Left ventricle myocardium superior (tissue), 1 donor: ENCODE results near the gene GABPB2. TPM values are rescaled to one million over a fixed set of nuclear protein-coding genes. Genes with fewer than 3 reads are reported as not detected.

Experiments used
- ATAC-seq: fragments of 200-7000 bp; cut with Tn5 transposase; one replicate; pipeline ENCODE4 v1.9.1; 2020; ENCODE audit warnings: mild to moderate bottlenecking, moderate library complexity
- DNase-seq: peaks from one replicate; pipeline ENCODE4 v3.0.0-alpha.2; 2020
- intact Hi-C: fragments of 100-400 bp; cut with micrococcal nuclease; formaldehyde crosslinking; loops from one replicate; pipeline ENCODE4 v1.11.0; 2022
- total RNA-seq: library from RNA; stranded (reverse); fragmentation: NEBNext Ultra II Directional; extraction: Animal tissue kit (Norgen Biotek cat#: 25700); gene quantifications from one replicate; pipeline ENCODE4 v1.2.1, GENCODE V29; 2021
- donor health status: DM: no; HTN: yes; CAD: no; lungs with severe emphysema.

Gene GABPB2
- total RNA-seq, 1 donor from 2014 or later = 9.8 TPM

DNA sequence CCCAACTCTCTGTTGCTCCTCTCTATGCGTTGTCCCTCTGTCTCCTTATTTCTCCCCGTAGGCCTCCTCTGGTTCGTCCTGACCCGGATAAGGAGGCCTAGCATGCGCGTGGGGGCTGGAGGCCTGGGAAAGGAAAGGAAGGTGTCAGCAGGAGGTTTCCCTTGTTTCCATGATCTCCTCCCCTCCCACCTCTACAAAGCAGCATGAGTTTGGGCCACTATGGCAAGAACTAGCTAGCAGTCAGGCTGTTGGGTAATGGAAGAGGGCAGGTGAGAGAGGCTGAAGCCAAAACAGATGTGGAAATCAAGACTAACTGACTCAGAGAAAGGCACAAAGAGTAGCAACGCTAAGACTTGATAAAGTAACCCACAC, 76.6 kb downstream of the GABPB2 start:
- no peak for DNase-seq
- ATAC-seq = no peak
- intact Hi-C loops = no loop called here

DNA sequence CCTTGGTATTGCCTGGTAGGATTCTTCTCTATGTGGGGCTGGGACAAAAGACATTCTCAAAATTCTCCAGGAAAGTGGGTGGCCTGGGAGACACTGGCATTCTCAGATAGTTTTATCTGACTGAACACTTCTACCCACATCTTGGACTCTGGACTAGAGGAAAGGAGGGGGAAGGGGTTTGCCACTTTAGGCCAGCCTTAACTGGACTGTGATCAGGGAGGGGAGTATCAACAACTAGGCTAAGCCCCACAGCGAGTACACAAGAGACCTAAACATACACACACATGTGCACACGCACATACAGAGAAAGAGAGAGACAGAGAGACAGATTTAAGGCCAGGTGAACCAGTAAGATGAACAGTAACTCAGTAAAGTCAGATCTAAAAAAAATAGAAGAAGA, 77.1 kb downstream of the GABPB2 start:
- intact Hi-C loops = no loop called here

DNA sequence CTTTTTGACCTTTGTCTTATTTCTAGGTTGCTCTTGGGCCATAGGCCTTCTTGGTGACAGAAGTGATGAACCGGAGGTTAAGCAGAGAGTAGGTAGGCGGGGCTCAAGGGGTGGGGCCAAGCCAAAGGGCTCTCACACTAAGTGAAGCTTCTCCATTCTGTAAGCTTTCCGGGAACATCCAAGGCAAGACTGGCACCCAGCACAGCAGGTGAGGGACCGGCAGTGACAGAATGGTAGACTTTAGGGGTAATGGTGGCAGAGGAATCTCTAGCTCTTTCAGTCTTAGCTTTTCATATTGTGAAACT, 85.9 kb downstream of the GABPB2 start, which contains the start of gene TNFAIP8L2:
Gene TNFAIP8L2 (plus strand): TSS at position 135 of the 305 bp plus-strand sequence. CDS start 2,049 bp downstream, outside the sequence.
- ATAC-seq (peak; percentile 65), DNase-seq (peak; percentile 73)
- intact Hi-C loops = loop anchor here (5.0 kb wide), 1 partner anchor 59 kb away; no protein-coding TSS in a partner anchor

More for the DNA sequence above, 77.1 kb downstream of the GABPB2 start:
- DNase-seq = no peak
- ATAC-seq = no peak

DNA sequence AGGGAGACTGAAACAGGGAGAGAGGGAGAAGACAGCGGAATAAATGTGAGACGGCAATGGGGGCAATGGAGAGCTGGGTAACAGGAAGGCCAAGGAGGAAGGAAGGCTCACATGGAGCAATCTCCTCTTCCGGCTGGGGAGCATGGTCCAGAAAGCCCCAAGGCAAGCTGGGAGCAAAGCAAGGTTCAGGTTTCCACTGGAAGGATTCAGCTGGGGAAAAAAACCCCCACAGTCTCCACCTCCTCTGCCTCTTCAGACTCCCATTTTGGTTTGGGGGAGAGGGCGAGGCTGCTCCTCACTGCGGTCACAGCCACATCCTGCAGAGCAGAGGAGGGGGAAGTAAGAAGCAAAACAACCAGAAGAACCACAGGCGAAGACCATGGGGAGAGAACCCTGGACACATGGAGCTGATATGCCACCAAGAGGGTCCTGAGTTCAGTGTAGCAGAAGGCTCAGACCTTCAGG, 86.5 kb downstream of the GABPB2 start:
- intact Hi-C loops = loop anchor here (5.0 kb wide), 1 partner anchor 60 kb away; no protein-coding TSS in a partner anchor
- DNase-seq (no peak), ATAC-seq (peak; percentile 41)

DNA sequence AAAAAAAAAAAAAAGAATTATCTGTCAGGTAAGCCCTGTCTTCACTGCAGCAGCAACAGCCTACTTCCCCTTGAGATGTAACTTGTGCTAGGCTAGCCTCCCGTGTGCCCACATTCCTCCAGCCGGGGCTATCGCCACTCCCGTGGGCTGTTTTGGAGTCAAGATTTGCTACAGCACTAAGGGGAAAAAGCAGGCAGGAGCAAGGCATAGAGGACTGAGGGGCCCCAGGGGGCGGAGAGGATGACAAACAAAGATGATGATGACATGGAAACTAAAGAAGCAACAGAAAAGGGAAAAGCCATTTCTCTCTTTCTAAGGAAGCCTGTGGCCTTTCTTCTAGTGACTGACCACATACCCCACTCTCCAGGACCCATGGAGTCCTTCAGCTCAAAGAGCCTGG, 87.8 kb downstream of the GABPB2 start:
- ATAC-seq (no peak), DNase-seq (no peak)
- intact Hi-C loops = loop anchor here (5.0 kb wide), 1 partner anchor 61 kb away; no protein-coding TSS in a partner anchor

DNA sequence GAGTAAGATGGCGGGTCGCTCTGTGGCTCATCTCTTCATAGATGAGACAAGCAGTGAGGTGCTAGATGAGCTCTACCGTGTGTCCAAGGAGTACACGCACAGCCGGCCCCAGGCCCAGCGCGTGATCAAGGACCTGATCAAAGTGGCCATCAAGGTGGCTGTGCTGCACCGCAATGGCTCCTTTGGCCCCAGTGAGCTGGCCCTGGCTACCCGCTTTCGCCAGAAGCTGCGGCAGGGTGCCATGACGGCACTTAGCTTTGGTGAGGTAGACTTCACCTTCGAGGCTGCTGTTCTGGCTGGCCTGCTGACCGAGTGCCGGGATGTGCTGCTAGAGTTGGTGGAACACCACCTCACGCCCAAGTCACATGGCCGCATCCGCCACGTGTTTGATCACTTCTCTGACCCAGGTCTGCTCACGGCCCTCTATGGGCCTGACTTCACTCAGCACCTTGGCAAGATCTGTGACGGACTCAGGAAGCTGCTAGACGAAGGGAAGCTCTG, 88.2 kb downstream of the GABPB2 start:
- ATAC-seq (peak; percentile 15), DNase-seq (no peak)
- intact Hi-C loops = loop anchor here (5.0 kb wide), 1 partner anchor 62 kb away; no protein-coding TSS in a partner anchor

DNA sequence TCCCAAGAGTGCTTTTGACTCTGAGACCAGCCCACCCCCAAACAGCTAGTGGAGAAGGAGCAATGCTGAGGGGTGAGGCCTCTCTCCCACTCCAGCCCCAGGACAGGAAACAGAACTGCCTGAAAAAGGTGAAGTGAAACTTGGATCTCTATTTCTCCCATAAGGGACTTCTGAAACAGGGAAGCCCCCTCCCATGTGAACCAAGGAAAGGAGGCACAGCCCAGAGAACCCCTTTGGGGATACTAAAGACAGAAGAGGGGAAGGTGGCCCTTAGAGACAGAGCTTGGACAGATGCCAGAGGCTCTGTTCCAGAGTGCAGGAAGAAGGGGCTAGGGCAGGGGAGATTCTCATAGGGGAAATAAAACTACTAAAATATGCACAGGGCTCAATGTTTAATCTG, 88.8 kb downstream of the GABPB2 start:
- intact Hi-C loops = loop anchor here (5.0 kb wide), 1 partner anchor 62 kb away; no protein-coding TSS in a partner anchor
- DNase-seq (no peak), ATAC-seq (no peak)

DNA sequence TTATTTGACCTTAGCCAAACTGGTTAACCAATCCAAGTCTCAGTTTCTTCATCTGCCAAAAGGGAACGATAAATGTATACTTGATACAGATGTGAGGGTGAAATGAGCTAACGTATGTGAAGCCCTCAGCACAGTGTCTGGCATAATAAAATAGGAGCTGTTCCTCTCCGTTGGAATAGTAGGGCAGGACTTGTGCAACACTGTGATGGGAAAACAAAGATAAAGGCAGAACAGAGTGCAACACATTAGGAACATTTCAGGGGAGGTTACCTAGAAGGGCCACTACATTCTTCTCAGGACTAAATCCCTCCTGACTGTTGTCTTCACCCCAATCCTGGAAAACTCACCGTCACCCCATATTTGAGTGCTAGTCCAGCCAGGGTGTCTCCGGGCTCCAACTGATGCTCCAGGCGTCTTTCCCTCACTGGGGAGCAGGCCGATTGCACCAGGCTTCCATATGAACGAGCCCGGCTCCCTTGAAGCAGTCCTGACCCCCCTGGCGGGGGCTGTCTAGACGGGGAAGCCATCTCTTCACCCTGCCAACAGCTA, 94.2 kb downstream of the GABPB2 start:
- DNase-seq (no peak), ATAC-seq (peak; percentile 26)
- intact Hi-C loops = no loop called here

DNA sequence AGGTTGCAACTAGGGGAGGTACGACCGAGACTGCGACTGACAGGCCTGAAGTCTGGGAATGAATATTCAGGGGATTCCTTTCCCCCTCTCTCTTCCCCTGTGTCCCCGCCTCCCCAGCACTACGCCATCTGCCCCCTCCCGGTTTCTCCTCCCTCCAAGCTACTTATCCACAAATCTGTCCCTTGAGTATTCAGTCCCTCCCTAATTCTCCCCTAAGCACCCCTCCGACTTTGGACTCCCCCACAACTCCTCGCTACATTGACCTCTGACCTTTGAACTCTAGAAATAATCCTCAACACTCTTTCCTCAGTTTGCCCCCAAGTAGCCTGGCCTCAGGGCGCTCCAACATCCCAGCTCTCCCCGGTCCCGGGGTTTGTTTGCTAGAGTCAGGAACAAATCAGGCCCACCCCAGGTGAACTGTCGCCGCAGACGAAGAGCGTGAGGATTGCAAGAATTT, 94.7 kb downstream of the GABPB2 start:
- intact Hi-C loops = no loop called here
- ATAC-seq (peak; percentile 72), DNase-seq (peak; percentile 69)

DNA sequence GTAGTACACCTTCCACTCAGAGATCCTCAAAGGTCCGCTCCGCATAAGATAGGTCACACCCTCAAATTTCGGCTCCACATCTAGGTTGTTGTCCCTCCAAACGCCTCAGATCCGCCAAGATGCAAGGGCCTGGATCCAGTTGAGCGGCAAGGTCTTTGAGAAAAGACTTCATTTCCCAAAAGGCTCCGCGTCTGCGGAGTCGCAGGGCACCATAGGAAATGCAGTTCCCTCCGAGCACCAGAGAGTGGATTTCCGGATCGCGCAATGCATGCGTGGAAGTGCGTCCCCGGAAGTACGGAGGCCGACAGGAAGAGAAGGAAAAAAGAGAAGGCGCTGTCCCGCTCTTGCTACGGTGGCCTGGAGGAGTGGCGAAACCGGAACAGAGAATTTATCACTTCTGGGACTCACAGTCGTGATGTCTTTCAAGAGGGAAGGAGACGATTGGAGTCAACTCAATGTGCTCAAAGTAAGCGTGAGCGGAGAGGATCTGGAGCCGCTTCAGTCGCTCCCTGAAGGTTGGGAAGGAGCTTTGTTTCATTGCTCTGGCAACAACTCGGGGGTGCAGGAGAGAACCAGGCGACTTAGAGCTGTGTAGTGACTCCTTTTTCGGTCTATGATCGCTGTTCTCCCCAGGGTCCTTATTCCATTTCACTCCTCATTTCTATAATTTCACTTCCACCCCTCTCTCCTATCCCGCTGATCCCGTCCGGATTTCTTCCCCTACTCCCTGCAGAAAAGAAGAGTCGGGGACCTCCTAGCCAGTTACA, 95.4 kb downstream of the GABPB2 start, which contains the start of the genes LYSMD1 and SCNM1:
Gene LYSMD1 (minus strand): TSS at position 165 of the 767 bp plus-strand sequence. CDS start 644 bp downstream, outside the sequence.
Gene SCNM1 (plus strand): TSS at position 407 of the 767 bp plus-strand sequence. CDS start 9 bp downstream, at position 416.
- ATAC-seq = peak; percentile 94
- intact Hi-C loops = no loop called here
- DNase-seq = peak; percentile 95

DNA sequence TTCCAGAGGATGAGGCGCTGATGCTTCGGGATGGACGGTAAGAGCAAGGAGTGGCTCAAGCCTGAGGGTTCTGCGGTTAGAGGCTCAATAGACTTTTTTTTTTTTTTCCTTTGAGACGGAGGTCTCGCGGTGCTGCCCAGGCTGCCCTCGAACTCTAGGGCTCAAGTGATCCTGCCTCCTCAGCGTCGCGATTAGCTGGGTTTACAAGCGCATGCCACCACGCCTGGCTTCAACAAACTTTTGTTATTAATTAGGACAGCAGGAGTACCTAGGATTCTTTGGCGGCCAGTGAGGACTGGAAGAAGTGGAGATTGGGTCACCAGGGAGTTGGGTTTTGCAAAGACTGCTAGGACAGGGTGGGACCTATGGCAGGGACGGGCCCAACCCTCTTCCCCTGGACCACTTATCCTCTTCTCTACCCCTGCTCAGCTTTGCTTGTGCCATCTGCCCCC, 96.0 kb downstream of the GABPB2 start:
- intact Hi-C loops = no loop called here
- ATAC-seq = no peak
- DNase-seq = no peak

DNA sequence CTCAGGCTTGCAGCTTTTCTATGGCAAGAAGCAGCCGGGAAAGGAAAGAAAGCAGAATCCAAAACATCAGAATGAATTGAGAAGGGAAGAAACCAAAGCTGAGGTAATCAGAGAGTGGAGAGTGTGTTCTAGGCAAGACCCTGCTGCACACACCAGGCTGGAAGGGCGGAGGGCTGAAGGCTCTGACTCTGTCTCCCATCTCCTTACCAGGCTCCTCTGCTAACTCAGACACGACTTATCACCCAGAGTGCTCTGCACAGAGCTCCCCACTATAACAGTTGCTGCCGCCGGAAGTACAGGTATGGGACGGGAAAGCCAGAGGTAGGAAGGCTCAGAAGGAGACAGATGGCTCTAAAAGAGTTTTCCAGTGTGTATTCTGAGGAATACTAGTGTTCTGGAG, 96.6 kb downstream of the GABPB2 start:
- intact Hi-C loops = no loop called here
- no peak for ATAC-seq
- DNase-seq = no peak

DNA sequence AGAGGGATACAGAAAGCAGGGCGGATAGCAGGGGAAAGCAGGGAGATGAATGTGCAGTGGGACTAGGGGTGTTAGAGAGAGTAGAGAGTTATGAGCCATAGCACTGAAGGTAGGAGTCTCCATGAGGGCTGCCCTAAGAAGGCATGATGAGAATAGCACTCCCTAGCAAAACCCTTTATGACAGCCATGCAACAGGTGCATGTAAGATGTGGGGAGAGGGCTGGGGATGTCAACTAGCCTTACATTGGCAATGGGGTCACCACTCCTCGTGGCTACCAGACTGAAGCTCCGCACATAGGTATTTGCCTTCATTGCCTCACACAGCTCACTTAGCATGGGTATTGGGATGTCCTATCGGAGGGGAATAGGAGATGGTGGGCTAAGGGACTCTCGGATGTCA, 100.6 kb downstream of the GABPB2 start:
- ATAC-seq (no peak), DNase-seq (no peak)
- intact Hi-C loops = no loop called here

Other genes starting within 250 kb of the GABPB2 start
- gene ARNT, start 194.2 kb upstream of the GABPB2 start, total RNA-seq = 27.9 TPM
- not detected for gene CTXND2, start 183.6 kb upstream of the GABPB2 start, total RNA-seq
- gene SETDB1, start 144.4 kb upstream of the GABPB2 start, total RNA-seq = 19.2 TPM
- 83.2 TPM for gene CERS2, start 95.9 kb upstream of the GABPB2 start, total RNA-seq
- gene ANXA9, start 88.5 kb upstream of the GABPB2 start, total RNA-seq = 0.27 TPM
- 40.6 TPM for gene MINDY1, start 63.9 kb upstream of the GABPB2 start, total RNA-seq
- gene PRUNE1, start 62.3 kb upstream of the GABPB2 start, total RNA-seq = 43.6 TPM
- 0.32 TPM for gene BNIPL, start 34.2 kb upstream of the GABPB2 start, total RNA-seq
- 7.3 TPM for gene C1orf56, start 23.0 kb upstream of the GABPB2 start, total RNA-seq
- gene CDC42SE1, start 11.1 kb upstream of the GABPB2 start, total RNA-seq = 27.2 TPM
- 1.8 TPM for gene MLLT11, start 10.4 kb upstream of the GABPB2 start, total RNA-seq
- 55.1 TPM for gene SEMA6C, start 75.9 kb downstream of the GABPB2 start, total RNA-seq
- 1.4 TPM for gene TNFAIP8L2, start 85.9 kb downstream of the GABPB2 start, total RNA-seq
- 13.0 TPM for gene LYSMD1, start 95.1 kb downstream of the GABPB2 start, total RNA-seq
- gene SCNM1, start 95.4 kb downstream of the GABPB2 start, total RNA-seq = 19.1 TPM
- 0.62 TPM for gene TMOD4, start 105.2 kb downstream of the GABPB2 start, total RNA-seq
- gene VPS72, start 119.4 kb downstream of the GABPB2 start, total RNA-seq = 40.5 TPM
- 41.2 TPM for gene PIP5K1A, start 127.8 kb downstream of the GABPB2 start, total RNA-seq
- 149 TPM for gene PSMD4, start 184.0 kb downstream of the GABPB2 start, total RNA-seq
- 11.7 TPM for gene ZNF687, start 211.5 kb downstream of the GABPB2 start, total RNA-seq